NCI-H2171 treated with DMSO at 0.1 percent for 48 hours (cell line): ENCODE measurements around the gene GGA1.

Experiments used
- DNase-seq: peaks from one replicate; lab custom pipeline; 2025; lab: John Stamatoyannopoulos, UW

Gene GGA1

DNA sequence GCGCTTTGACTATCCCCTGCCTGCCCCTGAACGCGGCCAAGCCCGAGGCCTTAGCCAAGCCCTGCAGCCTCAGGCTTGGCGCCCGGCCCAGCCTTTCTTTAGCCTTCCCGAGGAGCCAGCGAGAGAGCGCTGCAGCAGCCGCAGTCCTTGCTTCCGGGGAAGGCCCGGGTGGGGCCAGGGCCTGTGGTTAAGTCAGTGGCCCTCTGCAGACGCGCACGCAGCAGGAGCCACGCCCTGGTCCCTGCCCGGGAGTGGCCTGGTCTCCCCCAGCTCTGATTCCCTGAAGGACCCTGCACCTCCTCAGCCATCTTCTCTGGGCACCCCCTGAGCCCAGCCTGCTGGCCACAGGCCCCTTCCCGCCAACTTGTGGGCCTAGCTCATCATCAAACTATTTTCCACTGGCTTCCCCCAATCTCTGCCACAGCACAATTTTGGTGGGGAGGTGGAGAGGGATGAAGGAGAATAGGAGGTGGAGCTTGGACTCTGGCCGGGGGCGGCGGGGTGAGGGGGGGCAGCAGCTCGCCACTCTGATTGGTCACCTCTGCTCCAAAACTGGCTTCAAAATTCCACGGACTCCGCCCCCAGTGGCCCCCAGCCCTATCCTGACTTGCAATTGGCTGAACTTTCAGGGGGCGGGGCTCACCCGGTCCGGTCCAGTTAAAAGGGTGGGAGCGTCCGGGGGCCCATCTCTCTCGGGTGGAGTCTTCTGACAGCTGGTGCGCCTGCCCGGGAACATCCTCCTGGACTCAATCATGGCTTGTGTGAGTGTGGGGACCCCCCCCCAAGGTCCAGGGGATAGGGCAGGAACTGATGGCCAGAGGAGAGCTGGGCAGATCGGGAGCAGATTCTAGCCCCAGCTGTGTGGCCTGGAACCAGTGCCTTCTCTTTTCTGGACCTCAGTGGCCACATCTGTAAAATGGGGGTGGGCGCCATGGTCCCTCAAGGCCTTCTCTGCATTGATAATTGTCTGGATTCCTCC lies 66.6 kb downstream of the GGA1 start, which contains the start of gene LGALS1:
Gene LGALS1 (plus strand): TSS at position 686 of the 979 bp plus-strand sequence. CDS start 67 bp downstream, at position 753.
- no peak for DNase-seq

DNA sequence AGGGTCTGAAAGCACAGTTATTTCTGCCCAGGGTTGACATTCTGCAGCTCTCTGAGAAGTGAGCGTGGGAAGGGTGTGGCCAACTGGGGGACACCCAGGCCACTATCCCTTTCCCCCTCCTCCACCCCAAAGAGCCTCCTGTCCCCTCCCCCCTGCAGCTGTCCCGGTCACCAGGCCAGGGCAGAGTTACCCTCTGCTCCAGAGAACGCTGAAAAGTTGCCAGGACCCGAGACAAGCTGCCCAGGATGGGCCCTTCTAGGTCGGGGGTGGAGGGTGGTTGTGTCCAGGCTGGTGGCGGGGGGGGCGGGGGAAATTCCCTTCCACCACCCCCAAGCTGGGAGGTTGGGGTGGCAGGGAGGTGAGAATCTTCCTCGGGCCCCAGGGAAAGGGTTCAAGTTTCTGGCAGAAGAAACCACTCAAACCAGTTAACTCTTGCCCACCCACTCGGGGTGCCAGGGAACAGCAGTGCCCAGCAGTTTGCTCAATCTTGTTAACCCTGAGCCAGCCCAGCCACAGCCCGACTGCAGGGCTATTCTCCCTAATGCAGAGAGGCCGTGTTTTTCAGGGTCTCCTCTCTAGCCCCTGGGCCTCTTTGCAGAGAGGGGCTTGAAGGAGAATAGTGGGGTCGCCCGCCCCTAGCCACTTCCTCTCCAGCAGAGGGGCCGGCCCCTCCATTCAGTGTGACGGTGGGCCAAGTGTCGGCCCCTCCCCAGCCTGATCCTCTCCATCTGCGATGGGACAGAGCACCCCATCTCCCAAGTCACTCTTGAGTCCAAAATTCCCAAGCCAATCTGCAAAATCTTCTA lies 67.5 kb downstream of the GGA1 start:
- no peak for DNase-seq

DNA sequence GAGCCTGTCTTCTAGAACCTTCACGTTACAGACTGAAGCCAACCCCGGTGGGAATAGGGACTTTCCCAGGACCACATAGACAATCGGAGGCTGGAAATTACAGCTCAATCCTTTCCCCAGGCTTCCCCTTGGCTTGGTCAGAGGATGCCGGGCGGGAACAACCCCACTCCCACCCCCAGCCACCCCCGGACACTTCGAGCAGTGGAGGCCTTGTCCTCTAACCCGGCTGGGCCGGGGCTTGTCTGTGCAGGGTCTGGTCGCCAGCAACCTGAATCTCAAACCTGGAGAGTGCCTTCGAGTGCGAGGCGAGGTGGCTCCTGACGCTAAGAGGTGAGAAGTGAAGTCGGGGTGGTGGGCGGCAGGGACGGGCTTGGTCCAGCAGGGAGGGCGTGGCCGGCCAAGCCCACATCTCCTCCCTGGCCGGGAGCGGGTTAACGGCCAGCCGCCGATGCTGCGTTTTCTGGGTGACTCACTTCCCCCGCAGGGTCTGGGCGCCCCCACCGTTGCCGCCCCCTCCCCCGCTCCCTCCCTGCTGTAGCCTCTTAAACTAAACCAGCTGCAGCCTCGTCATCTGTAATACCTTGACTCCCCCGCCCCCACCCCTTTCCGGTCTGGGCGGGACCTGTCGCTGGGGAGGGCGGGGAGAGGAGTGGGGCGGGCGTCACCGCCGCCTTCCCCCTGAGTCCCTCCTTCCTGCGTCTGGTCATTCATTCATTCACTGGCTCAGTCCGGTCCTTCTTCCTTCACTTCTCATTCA lies 68.3 kb downstream of the GGA1 start:
- peak; percentile 31 for DNase-seq

DNA sequence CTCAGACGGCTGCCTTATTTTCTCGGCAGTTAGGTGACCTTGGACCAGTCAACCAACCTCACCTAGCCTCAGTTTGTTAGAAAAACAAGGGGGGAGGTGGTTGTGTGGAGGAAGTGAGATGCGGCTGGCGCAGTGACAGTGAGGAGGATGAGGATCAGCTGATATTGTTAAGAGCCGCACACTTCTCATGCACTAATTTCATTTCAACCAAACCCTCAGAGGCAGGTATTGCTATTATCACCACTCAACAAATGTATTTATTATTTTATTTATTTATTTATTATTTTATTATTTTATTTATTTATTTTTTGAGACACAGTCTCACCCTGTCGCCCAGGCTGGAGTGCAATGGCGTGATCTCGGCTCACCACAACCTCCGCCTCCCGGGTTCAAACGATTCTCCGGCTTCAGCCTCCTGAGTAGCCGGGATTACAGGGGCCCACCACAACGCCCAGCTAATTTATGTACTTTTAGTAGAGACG lies 68.9 kb downstream of the GGA1 start:
- no peak for DNase-seq

DNA sequence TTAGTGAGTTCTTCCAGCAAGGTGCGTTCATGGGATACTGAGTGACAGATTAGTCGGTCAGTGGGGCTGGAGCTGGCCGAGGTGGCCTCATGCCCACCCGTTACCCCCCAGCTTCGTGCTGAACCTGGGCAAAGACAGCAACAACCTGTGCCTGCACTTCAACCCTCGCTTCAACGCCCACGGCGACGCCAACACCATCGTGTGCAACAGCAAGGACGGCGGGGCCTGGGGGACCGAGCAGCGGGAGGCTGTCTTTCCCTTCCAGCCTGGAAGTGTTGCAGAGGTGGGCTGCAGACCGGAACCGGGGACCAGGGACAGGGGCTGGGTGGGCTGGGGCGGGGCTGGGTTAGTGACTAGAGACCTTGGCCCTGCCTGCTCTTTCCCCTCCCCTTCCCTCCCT lies 69.7 kb downstream of the GGA1 start:
- no peak for DNase-seq

DNA sequence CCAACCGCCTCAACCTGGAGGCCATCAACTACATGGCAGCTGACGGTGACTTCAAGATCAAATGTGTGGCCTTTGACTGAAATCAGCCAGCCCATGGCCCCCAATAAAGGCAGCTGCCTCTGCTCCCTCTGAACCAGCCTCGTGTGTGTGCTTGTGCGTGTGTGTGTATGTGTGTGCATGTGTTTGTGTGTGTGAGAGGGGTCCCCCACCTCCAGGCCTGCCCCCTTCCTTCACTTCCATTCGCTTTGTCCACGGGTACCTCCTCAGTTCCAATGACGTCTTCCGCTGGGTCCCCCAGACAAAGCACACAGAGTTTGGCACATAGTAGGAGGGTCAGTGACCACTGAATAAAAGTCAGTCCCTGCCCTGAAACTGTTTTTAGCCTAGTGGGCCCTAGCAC lies 71.0 kb downstream of the GGA1 start:
- DNase-seq = no peak

DNA sequence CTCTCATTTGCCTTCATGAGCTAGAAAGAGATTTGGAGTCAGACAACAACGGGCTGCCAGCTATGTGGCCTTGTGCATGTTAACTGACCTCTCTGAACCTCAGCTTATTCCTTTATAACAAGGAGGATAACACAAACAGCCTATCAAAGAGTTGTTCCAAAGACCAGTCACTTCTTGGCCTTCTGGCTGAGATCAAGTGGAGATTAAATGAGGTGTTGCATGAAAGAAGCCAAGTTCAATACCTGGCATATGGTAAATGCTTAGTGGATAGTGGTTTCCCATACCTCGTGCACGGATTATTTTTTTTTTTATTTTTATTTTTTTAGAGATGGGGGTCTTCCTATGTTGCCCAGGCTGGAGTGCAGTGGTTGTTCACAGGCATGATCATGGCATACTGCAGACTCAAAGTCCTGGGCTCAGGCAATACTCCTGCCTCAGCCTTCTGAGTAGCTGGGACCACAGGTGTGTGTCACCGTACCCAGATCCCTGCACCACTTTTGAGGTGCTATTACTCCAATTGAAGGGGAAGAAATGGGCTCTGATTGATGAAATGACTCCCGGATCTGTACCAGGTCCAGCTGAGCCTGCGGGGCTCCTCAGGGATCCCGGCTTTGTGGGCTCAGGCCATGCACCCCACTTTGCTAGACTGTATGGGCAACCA lies 71.7 kb downstream of the GGA1 start:
- DNase-seq = no peak

DNA sequence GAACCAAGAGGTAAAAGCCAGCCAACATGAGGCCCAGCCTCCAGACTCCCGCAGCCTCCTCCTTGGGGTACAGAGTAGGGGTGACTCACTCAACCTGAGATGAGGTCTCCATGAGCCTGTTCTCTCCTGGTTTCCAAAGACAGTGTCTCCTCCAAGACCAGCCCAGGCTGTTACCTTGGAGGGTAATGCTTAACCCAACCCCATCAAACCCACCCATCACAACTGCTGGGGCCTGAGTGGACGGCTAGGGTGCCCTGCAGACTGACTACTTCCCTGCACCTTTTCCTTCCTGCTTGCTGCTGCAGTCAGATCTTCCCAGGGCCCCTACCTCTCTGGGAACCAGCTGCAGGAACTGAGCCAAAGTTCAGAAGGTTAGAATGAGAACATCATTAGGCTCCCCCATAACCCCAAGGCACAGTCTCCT lies 72.4 kb downstream of the GGA1 start:
- no peak for DNase-seq

DNA sequence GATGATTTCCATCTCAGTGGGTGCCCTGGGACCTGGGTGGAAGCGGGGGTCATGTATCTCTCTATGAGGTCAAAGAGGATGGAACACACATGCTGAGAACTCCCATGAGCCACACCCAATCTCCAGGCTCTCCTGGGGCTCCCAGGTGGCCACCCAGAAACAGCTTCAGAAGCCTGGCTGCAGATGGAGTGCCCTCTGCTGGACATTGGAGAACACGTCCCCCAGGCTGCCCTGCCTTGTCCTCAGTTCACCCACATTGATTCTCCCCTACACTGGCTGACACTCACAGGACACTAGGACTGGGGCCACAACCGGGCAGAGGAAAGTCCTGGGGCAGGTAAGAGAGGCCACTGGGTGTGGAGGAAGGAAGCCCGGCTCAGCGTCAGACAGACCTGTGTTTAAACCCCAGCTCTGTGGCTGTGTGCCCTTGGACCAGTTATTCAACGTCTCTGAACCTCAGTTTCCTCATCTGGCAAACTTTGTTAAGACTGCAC lies 73.0 kb downstream of the GGA1 start:
- peak; percentile 50 for DNase-seq
